Prostate gland (tissue), 2 donors: Measurements from ENCODE around the gene CDC6. TPM values are rescaled to one million over a fixed set of nuclear protein-coding genes. Genes with fewer than 3 reads are reported as not detected.
"Not testable (repeated sequence)": the region's sequence is repeated elsewhere in the genome, so short reads cannot be mapped to it uniquely, and the experiment has no call there.

Experiments
- DNase-seq: peaks from one replicate; pipeline ENCODE4 v3.0.0-alpha.2; 2019; ENCODE audit warnings: low spot score
- H3K27ac ChIP-seq, 2 donors: fragments of 200-600 bp; sonication (generic); 2 replicates each; pipeline ENCODE4 v1.5.1; 2017 to 2019
- H3K27me3 ChIP-seq: fragments of 200-600 bp; sonication (generic); replicated peaks from 2 replicates; pipeline ENCODE4 v1.5.1; 2019; ENCODE audit not compliant: insufficient read depth
- H3K36me3 ChIP-seq, 2 donors: fragments of 200-600 bp; sonication (generic); 1 replicate in 1 of 2; 2 replicates in 1 of 2; pipeline versions ENCODE4 v1.5.1 to v1.8.1; 2017 to 2019
- H3K4me1 ChIP-seq: fragments of 200-600 bp; sonication (generic); replicated peaks from 2 replicates; pipeline ENCODE4 v1.5.1; 2019
- H3K4me3 ChIP-seq, 2 donors: fragments of 200-600 bp; sonication (generic); 2 replicates each; pipeline ENCODE4 v1.5.1; 2017 to 2019
- H3K9me3 ChIP-seq: fragments of 200-600 bp; sonication (generic); 2 replicates; pipeline ENCODE4 v1.5.1; 2017
- CTCF ChIP-seq, 4 experiments: fragments of 200-600 bp in 2 of 4; fragments of 450-650 bp in 2 of 4; sonication (generic) in 2 of 4; IDR thresholded peaks; 1 replicate in 3 of 4; 2 replicates in 1 of 4; pipeline ENCODE4 v1.5.1; 2016 to 2019; ENCODE audit warnings: antibody characterized with exemption in 4 of 4, mild to moderate bottlenecking in 2 of 4, moderate library complexity in 2 of 4
- POLR2A ChIP-seq: fragments of 450-650 bp; IDR thresholded peaks from one replicate; pipeline ENCODE4 v1.6.1; 2016; ENCODE audit warnings: antibody characterized with exemption, mild to moderate bottlenecking
- POLR2AphosphoS5 ChIP-seq: sonication (generic); formaldehyde crosslinking; IDR thresholded peaks from one replicate; pipeline ENCODE4 v1.6.1; 2017; ENCODE audit warnings: antibody characterized with exemption
- WGBS: methylation state at CpG from one replicate; pipeline ENCODE4 v1.1.5; 2018; 5-methylcytosine and 5-hydroxymethylcytosine counted together
- intact Hi-C: fragments of 100-400 bp; cut with DNase I; formaldehyde crosslinking; loops from one replicate; pipeline ENCODE4 v1.14.2; 2022
- total RNA-seq, 2 donors: library from RNA; depleted of rRNA; stranded (reverse); fragments of >200 nt; gene quantifications; one replicate each; pipeline ENCODE4 v1.1.0, GENCODE V29; 2016

CDC6 gene
- total RNA-seq, 2 donors from 2014 or later: 2.1 to 10.3 TPM

GRCh38 chr17:40293363-40293762 is 5.7 kb downstream of the CDC6 start:
- no peaks in the 10 kb centered on the region for H3K27me3 ChIP-seq
- 81% methylated on average over 1 of the region's 1 CpG for WGBS
- H3K36me3 ChIP-seq: no peaks in the 10 kb centered on the region
- no peak overlapping the region for H3K27ac ChIP-seq
- no peak overlapping the region for H3K4me3 ChIP-seq
- no peak for TF ChIP-seq POLR2A
- no peak for TF ChIP-seq CTCF (IDR thresholded peaks at IDR 0.05)
- no peak for TF ChIP-seq POLR2AphosphoS5
- no peaks in the 10 kb centered on the region for H3K9me3 ChIP-seq
- intact Hi-C loops: loop anchor here (10.0 kb wide), 1 partner anchor 279 kb away; the partner anchor contains the start of gene CSF3
- DNase-seq: no peak
- H3K4me1 ChIP-seq: no peaks in the 10 kb centered on the region

DNA sequence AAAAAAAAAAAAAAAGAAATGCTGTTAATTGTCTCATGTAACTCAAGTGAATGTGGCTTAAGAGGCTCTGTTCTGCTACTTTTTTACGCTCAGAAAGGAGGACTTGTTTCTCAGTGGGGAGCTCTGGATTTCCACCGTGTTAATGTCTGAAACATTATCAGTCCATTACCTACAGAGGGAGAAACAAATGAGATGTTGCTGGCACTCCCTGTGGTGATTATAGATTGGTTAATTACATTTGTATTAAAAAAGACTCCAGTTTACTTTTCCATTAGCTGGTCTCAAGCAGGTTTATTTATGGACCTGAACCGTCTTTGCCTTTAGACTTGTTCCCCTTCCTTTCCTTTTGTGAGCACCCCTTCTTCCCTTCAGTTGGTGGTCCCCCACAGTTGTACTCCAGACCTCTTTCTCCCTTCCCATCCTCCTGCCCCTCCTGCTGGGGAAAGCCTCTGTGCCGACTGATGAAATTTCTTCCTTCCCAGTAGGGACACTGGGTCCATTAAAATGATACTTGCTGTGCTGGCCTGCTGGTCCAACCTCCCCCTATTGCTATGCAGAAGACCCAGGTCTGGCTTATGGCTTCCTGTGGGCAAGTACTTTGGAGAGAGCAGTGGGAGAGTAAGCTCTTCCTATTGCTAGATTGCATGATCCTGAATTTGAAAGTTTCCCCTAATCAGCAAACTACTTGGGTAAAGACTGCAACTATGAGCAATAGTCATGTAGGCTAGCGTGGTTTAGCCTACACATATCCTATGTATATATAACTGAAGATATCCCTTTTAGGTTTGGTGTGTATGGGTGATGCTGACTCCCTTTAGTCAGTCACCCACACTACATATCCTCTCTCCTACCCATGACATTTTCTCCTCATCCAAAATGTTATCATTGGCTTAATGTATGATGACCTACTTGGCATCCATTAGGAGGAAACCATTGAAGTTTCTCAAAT is 8.1 kb downstream of the CDC6 start:
- no peaks in the 10 kb centered on the region for H3K27me3 ChIP-seq
- no peak overlapping the region for H3K27ac ChIP-seq
- no peaks in the 10 kb centered on the region for H3K9me3 ChIP-seq
- H3K4me3 ChIP-seq: no peak overlapping the region
- H3K36me3 ChIP-seq: no peaks in the 10 kb centered on the region
- H3K4me1 ChIP-seq: no peaks in the 10 kb centered on the region
- no peak for DNase-seq
- TF ChIP-seq POLR2AphosphoS5 (no peak), POLR2A (no peak), CTCF (IDR thresholded peaks at IDR 0.05) (no peak)
- 68% methylated on average over 5 of the region's 5 CpGs for WGBS
- intact Hi-C loops: loop anchor here (10.0 kb wide), 1 partner anchor 281 kb away; the partner anchor contains the start of gene CSF3

DNA sequence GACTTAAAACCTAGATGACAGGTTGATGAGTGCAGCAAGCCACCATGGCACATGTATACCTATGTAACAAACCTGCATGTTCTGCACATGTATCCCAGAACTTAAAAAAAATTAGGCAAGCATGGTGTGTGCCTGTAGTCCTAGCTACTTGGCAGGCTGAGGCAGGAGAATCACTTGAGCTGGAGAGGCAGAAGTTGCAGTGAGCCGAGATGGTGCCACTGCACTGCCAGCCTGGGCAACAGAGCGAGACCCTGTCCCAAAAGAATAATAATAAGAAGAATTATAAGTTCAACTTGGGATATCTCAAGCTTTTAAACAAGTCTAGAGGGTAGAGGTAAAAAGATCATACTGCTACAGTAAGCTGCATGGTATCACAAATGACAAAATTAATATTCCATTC is 9.8 kb downstream of the CDC6 start:
- H3K4me1 ChIP-seq: no peaks in the 10 kb centered on the region
- H3K27me3 ChIP-seq: no peaks in the 10 kb centered on the region
- 81% methylated on average over 2 of the region's 2 CpGs for WGBS
- H3K27ac ChIP-seq: no peak overlapping the region
- H3K9me3 ChIP-seq: no peaks in the 10 kb centered on the region
- H3K36me3 ChIP-seq: no peaks in the 10 kb centered on the region
- H3K4me3 ChIP-seq: no peak overlapping the region
- intact Hi-C loops: loop anchor here (10.0 kb wide), 1 partner anchor 283 kb away; the partner anchor contains the start of gene CSF3
- no peak for TF ChIP-seq POLR2AphosphoS5
- no peak for TF ChIP-seq POLR2A
- TF ChIP-seq CTCF (IDR thresholded peaks at IDR 0.05): no peak
- DNase-seq: no peak

DNA sequence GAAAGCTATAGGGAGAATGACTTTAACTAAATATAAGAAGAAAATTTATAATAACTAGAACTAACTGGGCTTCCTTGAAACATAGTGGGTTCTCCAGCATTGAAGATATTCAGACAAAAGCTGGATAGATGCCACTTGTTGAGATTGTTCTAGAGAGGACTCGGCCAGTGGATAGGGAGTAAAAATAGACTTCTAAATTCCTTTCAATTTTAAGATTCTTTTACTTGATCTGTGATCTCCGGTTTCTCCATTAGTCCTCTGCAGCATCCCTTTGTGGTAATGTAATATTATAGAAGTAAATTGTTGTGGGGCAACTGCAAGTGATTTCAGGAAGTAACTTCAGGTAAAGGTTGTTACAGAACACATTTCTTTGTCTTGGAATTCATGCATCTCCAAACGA is 11.0 kb downstream of the CDC6 start:
- Histone ChIP-seq H3K27ac (no peak overlapping the region), H3K27me3 (no peaks in the 10 kb centered on the region), H3K4me1 (no peaks in the 10 kb centered on the region), H3K36me3 (no peaks in the 10 kb centered on the region), H3K9me3 (no peaks in the 10 kb centered on the region), H3K4me3 (no peak overlapping the region)
- intact Hi-C loops: loop anchor here (10.0 kb wide), 1 partner anchor 284 kb away; the partner anchor contains the start of gene CSF3
- 48% methylated on average over 3 of the region's 3 CpGs for WGBS
- DNase-seq: no peak
- TF ChIP-seq CTCF (IDR thresholded peaks at IDR 0.05) (no peak), POLR2AphosphoS5 (no peak)

DNA sequence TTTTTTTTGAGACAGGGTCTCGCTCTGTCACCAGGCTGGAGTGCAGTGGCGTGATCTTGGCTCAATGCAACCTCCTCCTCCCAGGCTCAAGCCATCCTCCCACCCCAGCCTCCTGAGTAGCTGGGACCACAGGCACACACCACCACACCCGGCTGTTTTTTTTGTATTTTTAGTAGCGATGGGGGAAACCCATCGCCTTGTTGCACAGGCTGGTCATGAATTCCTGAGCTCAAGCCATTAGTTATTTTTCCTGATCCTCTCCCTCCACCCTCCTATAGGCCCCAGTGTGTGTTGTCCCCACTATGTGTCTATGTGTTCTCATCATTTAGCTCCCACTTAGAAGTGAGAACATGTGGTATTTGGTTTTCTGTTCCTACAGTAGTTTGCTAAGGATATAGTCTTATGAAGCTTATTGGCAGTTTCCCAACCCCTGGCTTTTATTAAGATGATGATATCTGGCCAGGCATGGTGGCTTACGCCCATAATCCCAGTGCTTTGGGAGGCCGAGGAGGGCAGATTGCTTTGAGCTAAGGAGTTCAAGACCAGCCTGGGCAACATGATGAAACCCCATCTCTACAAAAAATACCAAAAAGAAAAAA is 11.6 kb downstream of the CDC6 start:
- intact Hi-C loops: loop anchor here (10.0 kb wide), 1 partner anchor 284 kb away; the partner anchor contains the start of gene CSF3
- not testable (repeated sequence) for H3K4me3 ChIP-seq, DNase-seq, H3K36me3 ChIP-seq, H3K4me1 ChIP-seq, H3K27me3 ChIP-seq, H3K27ac ChIP-seq, H3K9me3 ChIP-seq
- 72% methylated on average over 7 of the region's 7 CpGs for WGBS
